GM18498 (cell line): ENCODE measurements around the gene MCM9.

Source experiments
- ATAC-seq: cut with Tn5 transposase; IDR thresholded peaks from one replicate; pipeline ENCODE4 v1.9.1; 2021; ENCODE audit warnings: mild to moderate bottlenecking, moderate library complexity; ENCODE audit not compliant: unreplicated experiment

MCM9 gene

GRCh38 chr6:118894425-118895260 lies 40.3 kb downstream of the MCM9 start:
- ATAC-seq, result peak; percentile 41

- peak; percentile 72 for ATAC-seq
These were observed 41.0 kb downstream of the MCM9 start, which contains the start of gene ASF1A for GRCh38 chr6:118893807-118894424. Gene ASF1A, plus strand, starts transcription at chr6:118894152. Its CDS starts 262 bp downstream, at chr6:118894414.

DNA sequence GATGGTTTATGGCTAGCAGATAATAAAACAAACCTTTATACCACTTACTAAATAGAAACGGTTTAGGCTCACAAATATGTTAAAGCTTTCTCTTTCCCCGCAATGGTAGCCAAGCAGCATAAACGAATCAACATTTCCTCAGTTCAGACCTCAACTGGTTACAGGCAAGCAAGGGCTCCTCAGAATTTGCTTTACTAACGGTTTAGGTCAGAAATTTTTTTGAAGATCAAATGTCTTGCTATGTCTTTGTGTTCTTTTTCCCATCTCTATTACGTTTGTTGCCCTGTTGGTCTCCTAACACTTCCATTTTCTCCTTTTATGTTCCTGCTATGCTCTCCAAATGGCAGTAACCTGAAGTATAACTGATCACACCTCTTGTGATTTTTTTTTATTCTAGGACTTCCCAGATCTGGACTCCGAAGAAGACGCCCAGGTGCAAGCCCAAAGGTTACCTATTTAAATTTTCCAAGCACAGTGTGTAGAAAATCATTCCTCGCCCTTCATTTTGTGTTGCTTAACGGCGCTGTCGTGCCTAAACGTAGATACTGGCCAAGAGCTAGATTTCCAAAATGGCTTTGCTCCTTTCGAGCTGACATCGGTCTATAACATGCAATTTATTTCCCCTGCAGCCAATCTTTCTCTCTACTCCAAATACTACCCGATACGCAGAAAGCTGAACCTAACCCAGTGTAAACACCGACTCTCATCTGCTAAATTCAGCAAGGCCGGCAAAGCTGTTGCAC lies 41.7 kb downstream of the MCM9 start:
- ATAC-seq, result peak; percentile 14

DNA sequence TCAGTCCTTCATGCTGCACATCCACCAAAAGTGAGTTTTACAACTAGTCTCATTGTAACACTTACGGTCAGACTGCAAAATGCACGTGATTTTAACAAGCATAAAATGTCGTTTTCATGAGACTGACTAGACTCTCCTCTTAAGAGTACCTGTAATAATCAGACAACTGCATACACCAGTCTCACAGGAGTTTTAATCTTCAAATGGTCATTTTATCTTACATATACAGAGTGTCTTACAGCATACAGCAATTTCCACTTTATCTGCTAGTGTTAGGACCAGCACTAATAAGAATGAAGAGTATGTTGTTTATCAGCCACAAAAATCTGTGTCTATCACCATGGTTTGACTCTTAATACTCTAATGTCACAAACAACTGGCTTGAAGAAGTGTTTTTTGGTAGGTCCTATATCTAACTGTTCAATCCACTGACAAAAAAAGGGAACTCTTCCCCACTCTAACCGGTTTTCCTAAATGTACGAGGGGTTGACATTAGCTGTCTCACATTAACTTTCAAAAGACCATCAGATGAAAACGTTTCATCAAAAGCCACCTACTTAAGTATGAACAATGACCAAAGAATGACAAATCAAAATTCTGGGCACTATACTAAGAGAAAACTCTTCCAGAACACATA lies 42.5 kb downstream of the MCM9 start:
- no peak for ATAC-seq

- peak; percentile 21 for ATAC-seq
These were observed 43.8 kb downstream of the MCM9 start for GRCh38 chr6:118890997-118891790.

DNA sequence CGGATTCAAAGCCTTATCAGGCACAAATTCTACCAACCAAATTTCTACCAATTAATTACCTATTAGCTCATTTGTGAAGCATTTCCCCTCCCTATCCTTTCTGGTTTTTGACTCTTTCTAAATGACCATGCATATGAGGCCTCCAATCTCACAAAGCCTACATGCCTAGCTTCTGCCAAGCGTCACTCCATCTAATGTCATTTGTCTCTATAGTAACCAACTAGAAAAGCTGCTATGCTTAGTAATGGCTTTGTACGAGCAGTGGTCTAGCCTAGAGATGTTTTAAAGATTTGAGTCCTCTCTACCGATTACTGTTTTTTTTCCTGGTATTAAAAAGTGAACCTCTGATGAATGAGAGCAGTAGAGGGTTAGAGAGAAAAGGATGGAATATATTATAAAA lies 45.8 kb downstream of the MCM9 start:
- no peak for ATAC-seq

GRCh38 chr6:118886641-118887040 lies 48.3 kb downstream of the MCM9 start:
- ATAC-seq, result no peak

- no peak for ATAC-seq
These were observed 52.5 kb downstream of the MCM9 start for GRCh38 chr6:118882314-118882905.

DNA sequence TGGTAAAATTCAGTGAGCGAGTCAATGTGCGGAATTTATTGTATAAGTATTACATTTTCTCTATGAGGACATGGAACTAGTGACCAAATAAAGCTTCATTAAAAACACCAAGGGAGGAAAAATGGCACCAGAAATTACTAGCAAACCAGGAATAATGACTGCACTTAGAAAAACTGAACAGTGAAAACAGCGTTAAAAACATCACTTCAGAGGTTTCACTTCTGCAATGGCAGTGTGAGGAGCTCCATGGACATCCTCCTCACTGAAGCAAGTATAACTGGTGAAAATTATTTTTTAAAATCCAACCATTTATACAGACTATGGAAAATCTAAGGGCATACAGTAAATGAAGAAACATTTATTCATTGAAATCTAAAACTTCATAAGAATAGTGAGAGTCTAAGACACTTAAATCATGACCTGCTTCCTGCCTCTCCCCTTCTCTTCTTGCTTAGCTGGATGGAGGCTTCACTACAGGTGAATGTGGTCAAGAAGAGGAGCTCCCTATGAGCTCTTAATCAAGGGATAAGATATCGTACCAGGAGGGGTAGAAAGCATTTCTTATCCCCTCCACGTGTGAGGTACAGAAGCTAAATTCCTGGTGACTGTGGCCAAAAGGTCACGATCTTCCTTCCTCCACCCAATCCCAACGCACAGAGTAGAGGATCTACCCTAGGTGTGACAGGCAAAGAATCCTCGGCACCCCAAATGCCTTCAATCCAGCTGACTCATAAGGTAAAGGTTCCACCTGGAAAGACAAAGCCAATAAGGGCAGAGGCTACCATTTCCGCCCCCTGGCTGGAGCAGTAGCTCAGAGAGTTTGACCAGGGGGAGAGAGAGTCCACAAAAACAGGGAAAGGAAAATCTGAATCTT lies 53.3 kb downstream of the MCM9 start:
- ATAC-seq, result peak; percentile 94

GRCh38 chr6:118877806-118878205 lies 57.2 kb downstream of the MCM9 start:
- no peak for ATAC-seq

DNA sequence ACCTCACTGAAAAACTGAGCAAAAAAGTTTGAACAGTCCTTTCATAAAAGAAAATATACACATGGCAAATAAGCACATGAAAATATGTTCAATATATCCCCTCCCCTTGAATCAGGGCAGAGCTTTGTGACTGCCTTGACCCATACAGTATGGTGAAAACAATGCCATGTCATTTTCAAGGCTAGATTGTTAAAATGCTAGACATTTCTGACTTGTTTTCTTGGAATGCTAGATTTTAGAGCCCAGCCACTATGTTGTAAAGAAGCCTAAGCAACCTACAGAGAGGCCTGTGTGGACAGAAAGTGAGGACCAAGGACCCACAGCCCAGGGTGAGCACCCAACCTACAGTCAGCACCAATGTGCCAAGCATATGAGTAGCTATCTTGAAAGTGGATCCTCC lies 58.1 kb downstream of the MCM9 start:
- no peak for ATAC-seq

DNA sequence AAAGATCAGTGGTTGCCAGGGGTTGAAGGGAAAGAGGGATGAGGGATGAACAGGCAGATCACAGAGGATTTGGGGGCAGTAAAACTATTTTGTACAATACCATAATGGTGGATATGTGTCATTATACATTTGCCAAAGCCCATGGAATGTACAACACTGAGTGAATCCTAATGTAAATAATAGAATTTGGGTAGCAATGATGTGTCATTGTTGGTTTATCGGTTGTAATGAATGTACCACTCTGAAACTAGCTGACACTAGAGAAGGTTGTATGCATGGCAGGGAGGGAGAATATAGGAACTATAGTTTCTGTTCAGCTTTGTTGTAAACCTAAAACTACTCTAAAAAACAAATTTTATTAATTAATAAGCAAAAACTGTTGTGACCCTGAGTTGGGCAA lies 58.8 kb downstream of the MCM9 start:
- no peak for ATAC-seq

DNA sequence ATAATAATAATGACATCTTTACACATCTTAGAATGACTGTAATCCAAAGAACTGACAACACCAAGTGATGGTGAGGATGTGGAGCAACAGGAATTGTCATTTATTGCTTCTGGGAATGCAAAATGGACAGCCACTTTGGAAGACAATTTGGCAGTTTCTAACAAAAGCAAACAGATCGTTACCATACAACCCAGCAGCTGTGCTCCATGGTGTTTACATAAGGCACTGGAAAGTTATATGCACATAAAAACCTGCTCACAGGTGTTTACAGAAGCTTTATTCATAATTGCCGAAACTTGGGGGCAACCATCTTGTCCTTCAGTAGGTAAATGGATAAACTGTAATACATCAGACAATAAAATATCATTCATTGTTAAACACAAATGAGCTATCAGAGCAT lies 59.3 kb downstream of the MCM9 start:
- no peak for ATAC-seq

DNA sequence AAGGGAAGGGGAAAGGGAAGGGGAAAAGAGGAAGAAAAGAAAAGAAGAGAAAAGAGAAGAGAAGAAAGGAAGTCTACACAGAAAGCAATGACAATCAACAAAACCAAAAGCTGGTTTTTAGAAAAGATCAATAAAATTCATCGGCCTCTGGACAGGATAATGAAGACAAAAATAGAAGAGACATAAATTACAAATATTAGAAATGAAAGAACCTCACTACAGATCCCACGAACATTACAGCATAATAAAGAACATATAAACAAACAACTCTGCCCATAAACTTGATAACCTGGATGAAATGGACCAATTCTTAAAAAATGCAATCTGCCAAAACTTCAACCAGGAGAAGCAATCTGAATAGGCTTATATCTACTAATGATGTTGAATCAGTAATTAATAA lies 61.7 kb downstream of the MCM9 start:
- no peak for ATAC-seq

GRCh38 chr6:118872726-118873125 lies 62.2 kb downstream of the MCM9 start:
- no peak for ATAC-seq

DNA sequence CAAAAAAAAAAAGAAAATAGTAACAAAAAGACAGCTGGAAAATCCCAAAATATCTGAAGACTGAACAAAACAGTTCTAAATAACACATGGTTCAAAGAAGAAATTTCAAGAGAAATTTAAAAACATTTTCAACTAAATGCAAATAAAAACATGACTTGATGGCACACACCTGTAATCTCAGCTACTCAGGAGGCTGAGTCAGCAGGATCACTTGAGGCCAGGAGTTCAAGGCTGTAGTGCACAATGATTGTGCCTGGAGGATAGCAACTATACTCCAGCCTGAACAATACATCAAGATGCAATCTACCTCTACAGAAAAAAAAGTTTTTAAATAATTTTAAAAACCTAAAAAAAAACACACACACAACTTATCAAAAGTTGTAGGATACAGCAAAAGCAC lies 62.6 kb downstream of the MCM9 start:
- ATAC-seq, result no peak

DNA sequence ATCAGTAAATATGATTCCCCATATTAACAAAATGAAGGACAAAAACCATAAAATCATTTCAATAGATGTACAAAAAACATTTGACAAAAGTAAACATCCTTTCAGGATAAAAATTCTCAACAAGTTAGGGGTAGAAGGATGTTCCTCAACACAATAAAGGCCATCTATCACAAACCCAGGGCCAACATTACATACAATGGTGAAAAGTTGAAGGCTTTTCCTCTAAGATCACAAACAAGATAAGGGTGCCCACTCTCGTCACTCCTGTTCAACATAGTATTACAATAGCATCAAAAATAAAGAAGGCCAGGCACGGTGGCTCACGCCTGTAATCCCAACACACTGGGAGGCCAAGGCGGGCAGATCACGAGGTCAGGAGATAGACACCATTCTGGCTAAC lies 63.6 kb downstream of the MCM9 start:
- ATAC-seq, result no peak

- no peak for ATAC-seq
These were observed 64.9 kb downstream of the MCM9 start for GRCh38 chr6:118869894-118870589.
